Mesangial cell (primary cell): Measurements from ENCODE around the gene BRD3. TPM values are rescaled to one million over a fixed set of nuclear protein-coding genes. Genes with fewer than 3 reads are reported as not detected.

Experiments
- total RNA-seq: library from RNA; depleted of rRNA; stranded (reverse); fragments of >200 nt; gene quantifications from 2 replicates; pipeline ENCODE4 v1.2.3, GENCODE V29; 2015

BRD3 gene
- 21.0 and 22.7 TPM in 2 replicates for total RNA-seq

GRCh38 chr9:134067904-134068743 lies at the start of gene BRD3:
BRD3 (minus strand) TSS chr9:134068026; CDS start chr9:134053477, 14,549 bp downstream.

DNA sequence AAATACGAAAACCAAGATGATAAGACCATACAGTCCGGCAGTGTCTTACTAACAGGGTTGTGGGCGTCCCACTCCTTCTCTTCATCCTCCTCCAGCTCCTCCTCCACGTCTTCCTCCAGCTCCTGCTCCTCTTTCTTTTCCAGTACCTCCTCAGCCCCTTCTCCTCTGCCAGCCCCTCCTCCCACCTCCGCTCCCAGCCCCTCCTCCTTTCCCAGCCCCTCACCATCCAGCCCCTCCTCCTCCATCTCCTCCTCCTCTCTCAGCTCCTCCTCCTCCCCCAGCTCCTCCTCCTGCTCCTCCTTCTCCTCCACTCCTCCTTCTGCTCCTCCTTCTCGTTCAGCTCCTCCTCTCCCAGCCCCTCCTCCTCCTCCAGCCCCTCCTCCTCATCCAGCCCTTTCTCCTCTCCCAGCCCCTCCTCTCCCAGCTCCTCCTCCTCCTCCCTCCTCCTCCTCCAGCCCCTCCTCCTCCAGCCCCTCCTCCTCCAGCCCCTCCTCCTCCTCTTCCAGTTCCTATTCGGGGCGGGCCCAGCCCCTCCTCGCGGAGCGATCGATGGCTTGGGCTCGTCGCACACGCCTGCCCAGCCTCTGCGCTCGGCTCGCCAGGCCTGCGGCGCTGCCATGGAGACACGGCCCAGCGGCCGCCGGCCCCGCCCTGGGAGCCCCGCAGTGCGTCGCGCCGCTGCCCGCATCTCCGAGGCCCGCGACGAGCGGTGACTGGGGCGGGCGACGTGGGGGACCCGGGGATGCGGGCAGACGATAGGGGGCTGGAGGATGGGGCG lies 42.8 kb downstream of the BRD3 start, which contains the start of gene BRD3OS:
Gene BRD3OS, plus strand, starts transcription at position 654 of the 778 bp plus-strand sequence. CDS start 1,267 bp downstream, outside the sequence.

DNA sequence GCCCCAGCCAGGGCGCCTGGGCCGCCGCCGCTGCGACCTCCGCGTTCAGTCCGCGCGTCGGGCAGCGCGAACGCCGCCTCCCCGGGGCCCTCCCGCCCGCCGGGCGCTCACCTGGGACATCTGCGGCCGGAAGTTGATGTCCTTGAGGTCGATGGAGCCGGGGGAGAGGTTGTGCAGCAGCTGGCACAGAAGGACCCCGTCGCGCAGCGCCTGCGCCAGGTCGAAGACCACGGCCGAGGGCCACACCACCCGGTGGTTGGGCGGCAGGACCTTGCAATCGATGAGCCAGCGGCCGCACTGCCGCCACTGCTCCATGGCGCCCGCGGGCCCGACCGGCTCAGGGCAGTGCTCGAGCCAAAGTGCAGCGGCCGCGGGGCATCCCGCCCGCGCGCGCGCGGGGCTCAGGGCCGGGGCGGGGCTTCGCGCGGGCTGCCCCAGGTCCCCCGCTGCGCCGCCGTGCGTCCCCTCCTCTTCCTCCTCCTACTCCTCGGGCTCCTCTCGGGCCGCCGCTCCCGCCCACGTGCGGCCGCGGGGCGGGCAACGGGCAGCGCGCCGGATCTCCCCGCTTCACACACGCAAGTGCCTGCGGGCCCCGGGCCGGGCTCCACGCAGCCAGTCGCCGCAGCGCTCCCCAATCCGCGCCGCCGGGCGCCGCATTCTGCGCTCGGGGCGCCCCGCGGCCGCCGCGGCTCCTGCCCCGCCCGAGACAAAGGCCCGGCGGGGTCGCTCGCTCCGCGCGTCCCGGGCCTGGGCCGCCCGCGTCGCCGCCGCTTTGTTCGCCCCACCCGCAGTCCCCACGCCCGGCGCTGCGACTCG lies 75.7 kb downstream of the BRD3 start, which contains the start of gene VAV2:
Gene VAV2, minus strand, starts transcription at position 361 of the 816 bp plus-strand sequence. Its CDS starts 46 bp downstream, at position 315.

Other genes starting within 250 kb of the BRD3 start
- 23.0 and 30.8 TPM in 2 replicates for gene VAV2, start 75.7 kb downstream of the BRD3 start, total RNA-seq
- gene BRD3OS, start 42.5 kb downstream of the BRD3 start, total RNA-seq: 15.0 and 37.9 TPM in 2 replicates
- gene WDR5, start 68.1 kb upstream of the BRD3 start, total RNA-seq: 24.7 and 33.6 TPM in 2 replicates
- not detected in 2 replicates for gene RNU6ATAC, start 96.5 kb upstream of the BRD3 start, total RNA-seq